K562 (cell line): ENCODE data around the gene TMEM179. TPM values are rescaled to one million over a fixed set of nuclear protein-coding genes. Genes with fewer than 3 reads are reported as not detected.

Experiments used
- ATAC-seq: fragments of 200-7000 bp; cut with Tn5 transposase; 3 replicates; pipeline ENCODE4 v1.9.1; 2020; ENCODE audit warnings: moderate library complexity
- Bru-seq: library from RNA; stranded (reverse); fragments of 400-500 nt; gene quantifications from one replicate; lab custom pipeline; 2021; lab: Mats Ljungman, UMichigan
- BruChase-seq, 2 experiments: library from RNA; stranded (reverse); fragments of 400-500 nt; gene quantifications; one replicate each; lab custom pipeline; 2021; lab: Mats Ljungman, UMichigan
- BruUV-seq: library from RNA; stranded (reverse); fragments of 400-500 nt; replicated peaks from 2 replicates; lab custom pipeline; 2021; lab: Mats Ljungman, UMichigan
- CTCF ChIA-PET: fragments of 300-600 bp; formaldehyde crosslinking; extraction: SDS; loops from one replicate; lab custom pipeline; 2021; ENCODE audit warnings: low intra/inter-chr PET ratio; lab: Yijun Ruan, JAX
- POLR2A ChIA-PET: fragments of 300-600, 350-650 bp; sonication (Branson Sonifier 250); formaldehyde crosslinking; extraction: SDS; loops from one replicate; lab custom pipeline; 2021; ENCODE audit warnings: antibody characterized with exemption, inconsistent platforms; lab: Yijun Ruan, JAX
- DNase-seq, 4 experiments: peaks; one replicate each; pipeline versions ENCODE4 v3.0.0 to v3.0.0-alpha.2; 2011 to 2018; ENCODE audit warnings: low spot score in 3 of 4, mixed read lengths in 3 of 4; ENCODE audit errors: extremely low read depth in 1 of 4
- FAIRE-seq: peaks from 2 replicates; lab custom pipeline; 2011; peaks lifted over from hg19 to GRCh38; lab: Jason Lieb, UNC
- H2AFZ ChIP-seq: 2 replicates; pipeline ENCODE4 v1.6.0; 2011; ENCODE audit warnings: low read depth, low read length, control low read depth, inconsistent platforms
- H3K27ac ChIP-seq: fragments of 200-600 bp; 3 replicates; pipeline ENCODE4 v1.8.0; 2011; ENCODE audit warnings: low read depth, mild to moderate bottlenecking, control low read depth, inconsistent platforms, low read length, moderate library complexity, mixed read lengths; ENCODE audit errors: extremely low read depth
- H3K27me3 ChIP-seq, 2 experiments: fragments of 300-600 bp in 1 of 2; 2 replicates in 1 of 2; 3 replicates in 1 of 2; pipeline versions ENCODE4 v1.6.0 to v1.8.0; 2011; ENCODE audit warnings: inconsistent platforms in 2 of 2, low read length in 2 of 2, mild to moderate bottlenecking in 1 of 2, mixed read lengths in 1 of 2, moderate library complexity in 1 of 2; ENCODE audit not compliant: control insufficient read depth in 2 of 2, insufficient read depth in 2 of 2
- H3K36me3 ChIP-seq: fragments of 300-600 bp; 3 replicates; pipeline ENCODE4 v1.8.0; 2011; ENCODE audit warnings: mild to moderate bottlenecking, low read length, inconsistent platforms; ENCODE audit not compliant: control insufficient read depth, insufficient read depth
- H3K4me1 ChIP-seq, 2 experiments: fragments of 200-600 bp in 1 of 2; replicated peaks in 1 of 2; 2 replicates in 1 of 2; 3 replicates in 1 of 2; pipeline versions ENCODE4 v1.5.1 to v1.8.0; 2011; ENCODE audit warnings: inconsistent platforms in 2 of 2, low read length in 2 of 2, mild to moderate bottlenecking in 1 of 2, mixed read lengths in 1 of 2, moderate library complexity in 1 of 2; ENCODE audit not compliant: control insufficient read depth in 2 of 2, insufficient read depth in 2 of 2
- H3K4me2 ChIP-seq: 2 replicates; pipeline ENCODE4 v1.6.1; 2011; ENCODE audit warnings: low read length, control low read depth, inconsistent platforms, mixed read lengths; ENCODE audit not compliant: insufficient read depth
- H3K4me3 ChIP-seq: fragments of 200-600 bp; sonication (generic), shearing (Covaris generic); 2 replicates; pipeline ENCODE4 v1.5.1; 2016; ENCODE audit warnings: control low read depth, inconsistent platforms
- H3K79me2 ChIP-seq: fragments of 200-600 bp; 3 replicates; pipeline ENCODE4 v1.8.0; 2011; ENCODE audit warnings: low read length, inconsistent platforms; ENCODE audit not compliant: control insufficient read depth, insufficient read depth
- H3K9ac ChIP-seq, 2 experiments: 2 replicates each; pipeline versions ENCODE4 v1.6.0 to v1.6.1; 2011; ENCODE audit warnings: low read depth in 2 of 2, low read length in 2 of 2, control low read depth in 1 of 2, inconsistent platforms in 1 of 2, mild to moderate bottlenecking in 1 of 2, mixed read lengths in 1 of 2; ENCODE audit not compliant: insufficient read depth in 1 of 2
- H3K9me1 ChIP-seq: one replicate; pipeline ENCODE4 v1.6.0; 2011; ENCODE audit warnings: inconsistent platforms, mild to moderate bottlenecking, low read length, moderate library complexity; ENCODE audit not compliant: control insufficient read depth, insufficient read depth
- H3K9me3 ChIP-seq: replicated peaks from 2 replicates; pipeline ENCODE4 v1.5.1; 2011; ENCODE audit warnings: low read depth, low read length, inconsistent platforms; ENCODE audit not compliant: control insufficient read depth, insufficient read depth
- H4K20me1 ChIP-seq: replicated peaks from 2 replicates; pipeline ENCODE4 v1.6.1; 2011; ENCODE audit warnings: low read length, inconsistent platforms, mixed read lengths; ENCODE audit not compliant: control insufficient read depth, insufficient read depth
- E2F3 ChIP-seq: fragments of 250-450 bp; sonication (Bioruptor Pico); IDR thresholded peaks from 2 replicates; pipeline ENCODE4 v1.4.0; 2020; ENCODE audit warnings: mild to moderate bottlenecking
- EHMT2 ChIP-seq: fragments of 450-650 bp; IDR thresholded peaks from 2 replicates; pipeline ENCODE4 v1.6.1; 2018; ENCODE audit warnings: antibody characterized with exemption
- ETV6 ChIP-seq, 3 experiments: fragments of 150-350 bp in 1 of 3; sonication (generic) in 1 of 3; formaldehyde crosslinking in 1 of 3; IDR thresholded peaks; 2 replicates each; pipeline versions ENCODE4 v1.6.1 to v1.8.0; 2014 to 2022; ENCODE audit warnings: borderline replicate concordance in 2 of 3, low read depth in 2 of 3, antibody characterized with exemption in 1 of 3, low read length in 1 of 3, mild to moderate bottlenecking in 1 of 3, missing genetic modification reagents in 1 of 3
- IFI16 ChIP-seq: fragments of 250-450 bp; sonication (Bioruptor Pico); IDR thresholded peaks from 2 replicates; pipeline ENCODE4 v2.1.2; 2022; ENCODE audit warnings: mild to moderate bottlenecking, inconsistent platforms
- MIER1 ChIP-seq: fragments of 450-650 bp; IDR thresholded peaks from 2 replicates; pipeline ENCODE4 v1.6.1; 2016; ENCODE audit warnings: antibody characterized with exemption, mild to moderate bottlenecking, low read depth
- NFE2L1 ChIP-seq: fragments of 450-650 bp; IDR thresholded peaks from 2 replicates; pipeline ENCODE4 v1.6.1; 2016; ENCODE audit warnings: missing genetic modification characterization, low read depth, mild to moderate bottlenecking, missing compliant biosample characterization, moderate library complexity, borderline replicate concordance
- NR3C1 ChIP-seq: sonication (generic); formaldehyde crosslinking; IDR thresholded peaks from 2 replicates; pipeline ENCODE4 v1.8.1; 2022; ENCODE audit warnings: missing genetic modification reagents
- RBM34 ChIP-seq: fragments of 200-400 bp; formaldehyde crosslinking; IDR thresholded peaks from 2 replicates; pipeline ENCODE4 v1.6.1; 2018; ENCODE audit warnings: low read length, borderline replicate concordance; ENCODE audit not compliant: insufficient read depth
- RCOR1 ChIP-seq, 2 experiments: IDR thresholded peaks; 2 replicates each; pipeline ENCODE4 v1.6.1; 2012; ENCODE audit warnings: low read depth in 2 of 2, low read length in 2 of 2, borderline replicate concordance in 1 of 2, improper control_type of control experiment in 1 of 2
- SREBF2 ChIP-seq: sonication (generic); formaldehyde crosslinking; IDR thresholded peaks from 2 replicates; pipeline ENCODE4 v1.4.0; 2020; ENCODE audit warnings: mild to moderate bottlenecking, missing genetic modification reagents
- ZNF263 ChIP-seq: sonication (generic); formaldehyde crosslinking; IDR thresholded peaks from 2 replicates; pipeline ENCODE4 v1.8.0; 2022; ENCODE audit warnings: mild to moderate bottlenecking, missing genetic modification reagents, borderline replicate concordance
- WGBS: fragments of 100-300 bp; shearing (Covaris generic); methylation state at CpG from one replicate; pipeline ENCODE4 v1.1.6; 2016; ENCODE audit warnings: low coverage, mixed read lengths; ENCODE audit not compliant: insufficient coverage; ENCODE audit errors: missing lambda C conversion rate; 5-methylcytosine and 5-hydroxymethylcytosine counted together
- in situ Hi-C: fragments of 300-500 bp; cut with MboI; formaldehyde crosslinking; loops from 4 replicates; pipeline ENCODE4 v1.15.0; 2018; ENCODE audit warnings: inconsistent platforms, mixed read lengths
- intact Hi-C: fragments of 100-400 bp; cut with micrococcal nuclease; formaldehyde crosslinking; loops from 2 replicates; pipeline ENCODE4 v1.14.2; 2022
- long read RNA-seq, 3 experiments: library from polyadenylated mRNA in 2 of 3; library from RNA in 1 of 3; unstranded in 2 of 3; stranded (forward) in 1 of 3; transcript quantifications; one replicate each; pipeline ENCODE4 v2.0.0, GENCODE V29; 2019 to 2022
- polyA minus RNA-seq, 3 experiments: library from RNA; depleted of rRNA, polyadenylated mRNA; stranded (reverse); fragments of >200 nt; gene quantifications; 2 replicates each; pipeline ENCODE4 v1.2.3, GENCODE V29; 2011
- polyA plus RNA-seq, 8 experiments: library from polyadenylated mRNA; depleted of rRNA in 4 of 8; stranded (reverse) in 5 of 8; unstranded in 3 of 8; fragments of >200 nt; fragmentation: Nextera tagmentation in 2 of 8; fragmentation: Illumina TruSeq in 1 of 8; extraction: Ambion mirVana in 2 of 8; extraction: Trizol in 1 of 8; gene quantifications; 2 replicates each; pipeline versions ENCODE4 v1.2.1 to v1.2.3, GENCODE V29; 2011 to 2014; ENCODE audit warnings: inconsistent platforms in 1 of 8, missing spikeins in 1 of 8
- total RNA-seq, 7 experiments: library from RNA; depleted of rRNA in 6 of 7; stranded (reverse); fragments of >200 nt in 6 of 7; fragmentation: Illumina TruSeq in 2 of 7; extraction: Trizol in 2 of 7; gene quantifications; 2 replicates each; pipeline versions ENCODE4 v1.2.1 to v1.2.3, GENCODE V29; 2011 to 2021; ENCODE audit warnings: low replicate concordance in 1 of 7
- TF ChIP-seq, protein P1 (sequence below), 2 experiments: IDR thresholded peaks; 2 replicates each; pipeline ENCODE4 v1.6.1; 2011; ENCODE audit warnings: borderline replicate concordance in 1 of 2, control low read depth in 1 of 2, low read depth in 1 of 2, low read length in 1 of 2, mild to moderate bottlenecking in 1 of 2, mixed read lengths in 1 of 2, moderate library complexity in 1 of 2; ENCODE audit not compliant: insufficient read depth in 1 of 2, insufficient read length in 1 of 2, poor library complexity in 1 of 2, severe bottlenecking in 1 of 2; ENCODE audit errors: extremely low read depth in 1 of 2
- TF ChIP-seq, protein P2 (sequence below): sonication (generic); formaldehyde crosslinking; IDR thresholded peaks from 2 replicates; pipeline ENCODE4 v1.9.0; 2022; ENCODE audit warnings: mild to moderate bottlenecking, missing genetic modification reagents

Gene TMEM179
- 0.19 TPM in 1 of 2 replicates, not detected in the other for total RNA-seq (2011; cell fraction: chromatin; rRNA removed; ENCODE audit: low replicate concordance)
- total RNA-seq (2011; cell fraction: nucleolus; rRNA removed): not detected in 2 replicates
- total RNA-seq (2011; cell fraction: nucleoplasm; rRNA removed): not detected in 2 replicates
- total RNA-seq (2014; rRNA removed): not detected in 2 replicates
- not detected in 2 replicates for total RNA-seq (2014; rRNA removed; fragmentation: Illumina TruSeq; extraction: Trizol)
- total RNA-seq (2015; rRNA removed; fragmentation: Illumina TruSeq; extraction: Trizol): not detected in 2 replicates
- total RNA-seq (2021): not detected in 2 replicates
- polyA plus RNA-seq (2011; rRNA removed): not detected in 2 replicates
- polyA plus RNA-seq (2011; cell fraction: cytosol; rRNA removed): 0.18 TPM in 1 of 2 replicates, not detected in the other
- 0.18 TPM in 1 of 2 replicates, not detected in the other for polyA plus RNA-seq (2011; cell fraction: nucleus; rRNA removed)
- 0.05 and 0.18 TPM in 2 replicates for polyA plus RNA-seq (2012)
- polyA plus RNA-seq (2014; fragmentation: Illumina TruSeq; extraction: Trizol): not detected in 2 replicates
- polyA plus RNA-seq (2014; fragmentation: Nextera tagmentation; extraction: Ambion mirVana): not detected
- not detected in 2 replicates for polyA plus RNA-seq (2014; rRNA removed)
- polyA minus RNA-seq (2011; rRNA and poly(A)+ RNA removed): 1.1 TPM in 1 of 2 replicates, not detected in the other
- polyA minus RNA-seq (2011; cell fraction: cytosol; rRNA and poly(A)+ RNA removed): not detected in 2 replicates
- not detected in 2 replicates for polyA minus RNA-seq (2011; cell fraction: nucleus; rRNA and poly(A)+ RNA removed)
- Bru-seq, nascent RNA: not detected
- not detected for BruChase-seq, experiment 1, labeled RNA remaining after a 2-hour chase
- not detected for BruChase-seq, experiment 2, labeled RNA remaining after a 6-hour chase
- long read RNA-seq, experiment 1: 0 reads
- long read RNA-seq, experiment 2: 0 reads
- long read RNA-seq, experiment 3: 0 reads

DNA sequence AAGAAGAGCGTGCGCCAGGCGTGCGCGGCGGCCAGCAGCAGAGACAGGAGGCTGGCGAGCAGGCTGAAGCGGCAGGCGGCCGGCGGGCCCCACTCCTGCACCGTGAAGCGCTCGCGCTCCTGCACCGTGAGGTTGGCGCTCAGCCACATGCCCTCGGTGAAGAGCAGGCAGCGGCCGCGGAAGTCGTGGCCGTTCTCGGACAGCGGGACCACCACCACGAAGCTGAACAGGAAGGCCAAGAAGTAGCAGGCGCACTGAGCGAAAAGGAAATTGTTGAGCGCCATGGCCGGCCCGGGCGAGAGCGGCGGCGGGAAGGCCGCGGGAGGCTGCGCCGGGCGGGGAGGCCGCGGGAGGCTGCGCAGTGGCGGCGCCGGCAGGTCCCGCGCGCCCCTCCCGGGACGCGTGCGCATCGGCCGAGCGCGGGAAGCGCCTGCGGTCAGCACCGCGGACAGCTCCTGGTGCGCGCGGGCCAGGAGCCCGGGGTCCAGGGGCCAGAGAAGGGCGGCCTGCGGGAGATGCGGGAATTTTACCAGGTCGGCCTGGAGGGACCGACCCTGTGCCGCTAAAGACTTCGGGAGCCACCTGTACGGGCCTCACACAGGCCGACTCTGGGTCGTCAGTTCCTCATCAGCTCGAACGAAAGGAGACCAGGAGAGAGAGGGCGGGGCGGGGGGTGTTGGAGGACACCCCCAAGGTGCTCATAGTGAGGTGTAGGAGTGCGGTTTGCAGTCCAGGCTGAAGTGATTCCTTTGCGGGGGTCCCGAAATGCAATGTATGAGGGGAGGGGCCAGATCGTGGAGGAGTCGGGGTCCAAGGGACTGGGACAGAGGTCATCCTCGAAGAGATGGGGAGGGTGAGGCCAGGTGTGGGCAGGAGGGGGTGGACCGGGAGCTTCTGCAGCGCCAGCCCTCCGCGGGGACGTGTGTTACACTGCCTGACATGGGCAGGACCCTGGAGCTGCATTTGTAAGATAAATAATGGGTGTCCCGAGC, at the start of gene TMEM179:
Gene TMEM179 (minus strand): TSS at position 315 of the 992 bp plus-strand sequence. CDS start 31 bp downstream, at position 284.
- Histone ChIP-seq H2AFZ (0 out of 2 replicates have a peak within 1 kb of the TSS, but pooled peaks have one; percentile 40), H3K4me1 (peaks cover 0 to 15% of the 10 kb centered on the region in 2 experiments; a peak in 2 of 5 replicates), H3K9me1 (no peaks in the 10 kb centered on the region), H3K9me3 (no peaks in the 10 kb centered on the region), H3K27ac (no peak within 1 kb of the TSS), H3K79me2 (no peaks in the 10 kb centered on the region), H3K36me3 (no peaks in the 10 kb centered on the region), H3K9ac (no peak within 1 kb of the TSS; a peak in 1 of 4 replicates), H4K20me1 (no peaks in the 10 kb centered on the region), H3K4me2 (peak within 1 kb of the TSS; percentile 11; the same call in 1 of the 2 replicates), H3K4me3 (no peak within 1 kb of the TSS), H3K27me3 (peaks cover 3 to 20% of the 10 kb centered on the region in 2 experiments; a peak in 3 of 5 replicates)
- no peak for FAIRE-seq
- WGBS: 11% methylated on average over 25 of the region's 91 CpGs
- DNase-seq: peak; percentile 55 to 84 (median 74)
- peak; percentile 97 for ATAC-seq
- ChIA-PET POLR2A (interaction anchor here (0.6 kb wide), 2 partner anchors 9 to 28 kb away, joined by 3 read pairs; no protein-coding TSS in a partner anchor), CTCF (no interaction called here)
- intact Hi-C loops (no loop called here), in situ Hi-C loops (no loop called here)
- BruUV-seq: no TSS peak
- TF ChIP-seq E2F3 (CRISPR knock-in tag) (0 out of 2 replicates have a peak, but pooled peaks have one; percentile 31), RBM34 (no peak), NR3C1 (peak; percentile 79; the same call in 1 of the 2 replicates), SREBF2 (CRISPR knock-in tag) (no peak), NFE2L1 (tag) (no peak), IFI16 (no peak), ZNF263 (CRISPR knock-in tag) (0 out of 2 replicates have a peak, but pooled peaks have one; percentile 24), ETV6 (IDR thresholded peaks at IDR 0.05; ENCODE audit: borderline replicate concordance in 1 of 2, low read depth in 2 of 2, low read length in 1 of 2) (no peak), ETV6 (CRISPR knock-in tag; IDR thresholded peaks at IDR 0.05; ENCODE audit: borderline replicate concordance) (peak; percentile 59; the same call in 1 of the 2 replicates), EHMT2 (peak; percentile 88; the same call in 1 of the 2 replicates), RCOR1 (IDR thresholded peaks at IDR 0.05; ENCODE audit: borderline replicate concordance in 1 of 2, low read depth in 2 of 2, low read length in 2 of 2) (0 out of 4 replicates have a peak, but pooled peaks of 1 of the 2 experiments have one; percentile 12), MIER1 (peak; percentile 85)
- TF ChIP-seq, protein P1, sequence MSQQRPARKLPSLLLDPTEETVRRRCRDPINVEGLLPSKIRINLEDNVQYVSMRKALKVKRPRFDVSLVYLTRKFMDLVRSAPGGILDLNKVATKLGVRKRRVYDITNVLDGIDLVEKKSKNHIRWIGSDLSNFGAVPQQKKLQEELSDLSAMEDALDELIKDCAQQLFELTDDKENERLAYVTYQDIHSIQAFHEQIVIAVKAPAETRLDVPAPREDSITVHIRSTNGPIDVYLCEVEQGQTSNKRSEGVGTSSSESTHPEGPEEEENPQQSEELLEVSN (IDR thresholded peaks at IDR 0.05; ENCODE audit: borderline replicate concordance in 1 of 2, extremely low read depth in 1 of 2, insufficient read depth in 1 of 2, insufficient read length in 1 of 2, low read depth in 1 of 2, low read length in 1 of 2, poor library complexity in 1 of 2, severe bottlenecking in 1 of 2): peak; percentile 62 to 94
- TF ChIP-seq, protein P2, sequence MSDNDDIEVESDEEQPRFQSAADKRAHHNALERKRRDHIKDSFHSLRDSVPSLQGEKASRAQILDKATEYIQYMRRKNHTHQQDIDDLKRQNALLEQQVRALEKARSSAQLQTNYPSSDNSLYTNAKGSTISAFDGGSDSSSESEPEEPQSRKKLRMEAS (CRISPR knock-in tag): 0 out of 2 replicates have a peak, but pooled peaks have one; percentile 4
